ENCODE data around the gene LCN15.
"Not testable (repeated sequence)": the region's sequence is repeated elsewhere in the genome, so short reads cannot be mapped to it uniquely, and the experiment has no call there.

LCN15 gene

DNA sequence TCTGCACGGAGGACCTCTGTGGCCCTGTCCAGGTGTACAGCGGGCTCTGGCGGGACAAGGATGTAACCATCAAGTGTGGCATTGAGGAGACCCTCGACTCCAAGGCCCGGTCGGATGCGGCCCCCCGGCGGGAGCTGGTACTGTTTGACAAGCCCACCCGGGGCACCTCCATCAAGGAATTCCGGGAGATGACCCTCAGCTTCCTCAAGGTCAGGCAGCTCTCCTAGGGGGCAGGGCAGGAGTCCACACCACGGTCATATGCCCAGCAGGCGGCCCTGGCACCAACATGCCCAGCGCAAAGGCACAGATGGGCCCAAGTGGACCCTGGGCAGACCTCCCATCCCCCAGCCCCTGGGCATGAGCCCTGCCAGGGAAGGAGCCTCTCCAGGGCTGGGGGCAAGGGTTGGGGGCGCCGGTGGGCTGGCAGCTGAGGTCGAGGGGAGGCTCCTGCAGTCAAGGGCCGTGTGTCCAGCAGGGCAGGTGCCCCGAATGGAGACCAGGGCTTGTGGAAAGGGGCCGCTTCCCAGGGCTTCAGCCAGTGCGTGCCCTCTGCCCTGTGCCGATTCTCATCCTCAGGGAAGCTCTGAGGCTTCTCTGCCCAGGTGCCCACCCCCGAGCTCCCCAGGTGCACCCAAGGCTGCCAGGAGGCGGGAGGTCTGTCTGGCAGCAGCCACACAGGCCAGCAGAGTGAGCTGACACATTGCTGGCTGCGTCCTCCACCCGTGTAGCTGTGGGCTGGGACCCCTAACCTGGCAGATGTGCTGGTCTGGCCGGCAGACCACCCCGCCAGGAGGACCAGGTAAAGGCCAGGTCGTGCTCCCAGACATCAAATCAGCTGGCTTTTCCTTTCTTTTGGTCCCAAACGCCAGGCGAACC, 42.0 kb downstream of the LCN15 start:
- no peak for DNase-seq (ENCODE audit: low spot score)

DNA sequence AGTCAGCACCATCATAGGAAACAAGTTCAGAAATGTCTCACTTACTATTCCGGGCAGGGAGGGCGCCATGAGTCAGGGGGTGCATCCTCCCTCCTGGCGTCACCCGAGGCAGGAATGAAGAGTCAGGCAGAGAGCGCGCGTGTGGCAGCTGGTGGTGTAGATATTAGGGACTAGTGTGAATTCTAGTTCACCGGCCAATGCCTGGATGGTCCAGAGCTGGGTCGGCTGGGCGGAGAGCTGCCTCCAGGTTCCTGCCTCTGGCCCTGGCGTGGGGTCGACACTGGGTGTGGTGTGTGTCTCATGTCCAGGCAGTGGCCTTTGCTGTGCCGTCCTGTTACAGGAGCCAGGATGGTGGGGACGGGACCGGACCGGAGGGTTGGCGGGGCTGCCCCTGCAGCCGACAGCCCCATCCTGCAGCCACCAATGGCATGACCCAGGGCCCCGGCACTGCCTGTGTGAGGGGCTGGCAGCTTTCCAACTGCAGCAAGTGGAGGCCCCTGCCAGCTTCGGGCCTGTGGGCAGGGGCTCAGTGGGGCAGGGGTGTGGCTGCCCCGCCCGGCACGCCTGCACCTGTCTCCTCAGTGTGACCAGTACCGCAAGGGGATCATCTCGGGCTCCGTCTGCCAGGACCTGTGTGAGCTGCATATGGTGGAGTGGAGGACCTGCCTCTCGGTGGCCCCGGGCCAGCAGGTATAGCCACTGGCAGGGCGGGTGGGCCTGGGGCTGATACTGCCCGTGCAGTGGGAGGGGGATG, 42.8 kb downstream of the LCN15 start:
- no peak for DNase-seq (ENCODE audit: low spot score)

DNA sequence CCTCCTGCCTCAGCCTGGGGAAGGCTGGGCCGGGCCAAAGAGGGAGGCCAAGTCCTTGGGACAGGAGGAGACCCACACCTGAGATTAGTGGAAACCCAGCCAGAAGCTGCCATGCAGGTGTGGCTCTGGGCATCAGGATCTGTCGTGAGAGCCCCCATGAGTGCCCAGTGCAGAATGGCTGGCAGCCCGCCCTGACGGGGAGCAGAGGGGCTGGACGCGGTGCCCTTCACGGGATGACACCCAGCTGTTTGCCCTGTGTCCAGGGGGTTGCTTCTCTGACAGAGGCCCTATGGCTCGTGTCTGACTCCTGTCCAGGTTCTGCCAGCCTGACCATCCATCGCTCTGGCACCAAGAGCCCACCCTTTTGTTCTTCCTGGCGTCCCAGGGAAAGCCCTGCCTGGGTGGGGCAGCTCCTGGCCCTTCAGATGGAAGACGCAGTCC, 43.4 kb downstream of the LCN15 start:
- no peak for DNase-seq (ENCODE audit: low spot score)

DNA sequence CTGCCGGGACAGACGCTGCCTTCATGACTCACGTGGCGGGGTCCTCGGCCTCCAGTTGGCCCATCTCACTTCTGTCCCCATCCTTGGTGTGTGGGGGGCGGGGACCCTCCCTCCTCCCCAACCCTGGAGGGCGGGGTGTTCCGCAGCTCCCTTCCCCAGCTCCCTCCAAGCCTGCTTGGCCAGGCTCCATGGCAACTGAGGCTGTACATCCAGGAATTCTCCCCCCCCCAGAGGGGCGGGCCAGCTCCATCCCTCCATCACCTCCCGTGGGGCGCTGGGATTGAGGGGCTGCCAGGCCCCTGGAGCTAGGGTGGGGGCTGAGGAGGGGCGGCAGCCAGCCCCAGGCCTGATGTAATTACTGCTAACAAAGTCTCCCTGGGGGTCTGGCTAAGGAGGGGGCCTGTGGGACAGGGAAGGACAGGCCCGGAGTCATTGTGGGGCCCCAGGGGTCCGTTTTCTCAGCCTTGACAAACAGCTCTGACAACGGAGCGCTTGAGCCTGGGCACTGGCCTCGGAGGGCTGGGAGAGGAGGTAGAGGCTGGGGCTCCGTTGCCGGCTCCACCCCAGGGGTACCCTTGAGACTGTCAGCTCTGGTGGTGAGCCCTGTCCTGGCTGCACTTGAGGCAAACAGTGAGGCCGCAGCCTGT, 43.9 kb downstream of the LCN15 start:
- DNase-seq (ENCODE audit: low spot score), result no peak

DNA sequence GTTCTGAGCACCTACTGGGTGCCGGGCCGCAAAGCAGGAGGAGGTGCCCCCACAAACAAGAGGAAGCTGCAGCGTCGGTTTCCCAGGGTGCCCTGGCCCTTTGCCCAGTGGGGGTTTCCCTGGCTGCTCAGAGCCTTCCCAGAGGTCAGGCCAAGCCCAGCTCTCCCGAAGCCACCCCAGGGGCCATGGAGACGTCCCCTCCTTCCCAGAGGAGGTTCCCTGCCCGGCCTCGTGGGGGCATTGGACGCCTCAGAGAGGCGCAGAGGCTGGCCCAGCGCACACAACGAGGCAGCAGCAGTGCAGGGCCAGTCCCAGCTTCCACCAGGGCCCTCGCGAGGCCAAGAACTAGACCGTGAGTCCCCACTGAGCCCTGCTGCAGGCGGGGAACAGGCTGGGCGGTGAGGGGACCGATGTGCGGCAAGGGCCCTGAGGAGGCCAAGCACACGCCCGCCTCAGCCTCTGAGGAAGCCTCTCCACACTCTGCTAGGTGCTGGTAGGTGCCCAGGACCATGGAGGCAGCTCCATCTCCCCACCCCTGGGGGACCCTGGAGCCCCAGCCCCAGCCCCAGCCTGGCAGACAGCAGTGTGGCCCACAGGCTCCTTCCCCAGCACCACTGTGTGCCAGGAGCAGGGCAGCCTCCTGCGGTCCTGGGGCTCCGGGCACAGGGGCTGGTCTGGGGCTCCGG, 45.0 kb downstream of the LCN15 start:
- no peak for DNase-seq (ENCODE audit: low spot score)

DNA sequence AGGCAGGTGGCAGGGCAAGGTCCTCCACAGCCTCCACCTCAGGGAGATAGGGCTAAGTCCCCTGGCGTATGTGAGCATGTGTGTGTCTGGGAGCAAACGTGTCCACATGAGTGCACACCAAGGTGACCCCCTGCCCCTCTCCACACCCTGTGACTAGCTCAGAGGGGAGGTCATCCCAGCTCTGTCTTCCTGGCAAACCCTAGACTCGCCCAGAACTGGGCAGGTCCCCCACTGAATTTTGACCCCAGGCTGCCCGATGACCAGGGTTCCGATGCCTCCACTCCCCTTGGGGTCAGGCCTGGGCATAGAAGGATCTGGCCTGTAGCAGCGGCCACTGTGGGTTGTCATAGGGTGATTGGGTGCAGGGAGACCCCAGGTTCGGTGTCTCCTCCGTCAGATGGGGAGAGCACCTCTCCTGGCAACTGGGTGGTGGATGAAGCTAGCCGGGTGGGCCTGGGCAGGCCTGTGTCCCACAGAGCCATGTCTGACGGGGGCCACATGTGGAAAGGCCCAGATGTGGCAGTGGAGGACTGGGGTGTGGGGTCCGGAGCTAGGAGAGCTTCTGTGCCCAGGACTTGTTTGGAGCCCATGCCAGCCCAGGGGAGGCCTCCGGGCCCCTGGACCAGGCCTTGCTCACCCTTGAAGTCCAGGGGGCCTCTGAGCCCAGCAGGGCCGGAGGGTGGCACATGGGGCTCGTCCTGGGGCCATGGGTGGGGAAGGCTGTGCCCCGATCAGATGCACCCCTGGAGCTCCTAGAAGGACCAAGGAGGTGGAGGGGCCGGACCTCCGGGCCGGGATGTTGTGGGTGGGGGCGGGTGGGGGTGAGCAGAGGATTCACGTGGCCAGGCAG, 45.7 kb downstream of the LCN15 start:
- no peak for DNase-seq (ENCODE audit: low spot score)

DNA sequence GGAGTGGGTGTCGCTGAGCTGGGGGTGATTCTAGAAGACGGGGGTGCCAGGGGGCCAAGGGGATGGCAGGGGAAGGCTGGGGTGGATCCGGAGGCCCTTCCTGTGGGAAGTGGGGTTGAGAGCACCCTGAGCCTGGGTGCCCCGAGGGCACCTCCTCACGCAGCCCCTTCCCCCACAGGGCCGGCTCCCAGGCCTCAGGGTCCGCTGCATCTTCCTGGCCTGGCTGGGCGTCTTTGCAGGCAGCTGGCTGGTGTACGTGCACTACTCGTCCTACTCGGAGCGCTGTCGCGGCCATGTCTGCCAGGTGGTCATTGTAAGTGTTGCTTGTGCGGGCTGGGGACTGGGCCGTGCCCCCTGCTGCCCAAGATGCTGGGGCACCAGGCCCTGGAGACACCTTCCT, 46.9 kb downstream of the LCN15 start:
- DNase-seq (ENCODE audit: low spot score), result no peak

DNA sequence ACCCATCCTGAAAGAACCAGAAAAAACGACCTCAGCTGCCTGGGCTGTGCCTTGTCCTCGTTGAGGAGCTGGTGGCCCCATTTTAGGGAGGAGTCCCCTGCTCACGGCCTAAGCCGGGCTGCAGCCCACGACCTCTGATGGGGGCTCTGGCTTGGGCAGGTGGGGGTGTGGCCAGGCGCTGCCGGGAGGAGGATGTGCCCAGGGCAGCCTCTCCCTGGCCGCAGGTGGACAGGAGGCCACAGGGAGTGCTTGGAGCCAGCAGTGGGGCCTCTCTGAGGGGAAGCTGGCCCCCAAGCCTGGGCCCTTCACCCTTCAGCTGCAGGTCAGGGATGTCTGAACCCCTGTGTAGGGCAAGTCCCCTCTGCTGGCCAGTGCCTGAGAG, 49.4 kb downstream of the LCN15 start:
- DNase-seq (ENCODE audit: low spot score), result no peak

DNA sequence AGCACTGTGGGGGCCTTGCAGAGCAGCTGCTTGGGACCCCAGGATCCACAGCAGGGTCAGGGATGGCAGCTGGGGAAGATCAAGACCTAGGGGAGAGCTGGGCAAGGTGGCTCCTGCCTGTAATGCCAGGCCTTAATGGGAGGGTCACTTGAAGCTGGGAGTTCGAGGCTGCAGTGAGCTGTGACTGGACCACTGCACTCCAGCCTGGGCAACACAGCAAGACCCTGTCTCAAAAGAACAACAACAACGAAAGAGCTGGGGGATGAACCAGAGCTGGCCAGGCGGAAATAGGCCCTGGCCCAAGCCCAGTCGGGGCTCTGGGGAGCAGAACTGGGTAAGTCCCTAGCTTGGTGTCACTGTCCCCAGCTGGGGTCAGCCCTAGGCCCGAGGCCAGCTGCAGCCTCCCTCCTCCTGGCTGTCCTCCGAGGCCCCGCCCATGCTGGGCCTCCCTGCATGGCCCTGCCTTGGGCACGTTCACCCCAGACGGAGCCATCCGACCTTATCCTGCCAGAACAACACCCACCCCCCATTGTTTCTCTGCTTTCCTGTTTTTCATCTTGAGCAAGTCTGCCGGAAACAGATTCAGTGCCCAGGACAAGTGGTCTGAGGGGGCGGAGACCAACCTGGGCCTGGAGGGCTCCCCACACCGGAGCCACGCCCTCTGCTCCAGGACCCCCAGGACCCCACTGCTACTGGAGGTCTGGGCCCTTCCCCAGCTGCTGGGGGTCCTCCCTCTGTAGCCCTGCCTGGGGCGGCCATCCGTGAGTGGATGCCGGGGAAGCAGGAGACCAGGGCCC, 50.0 kb downstream of the LCN15 start:
- DNase-seq (ENCODE audit: low spot score), result no peak

DNA sequence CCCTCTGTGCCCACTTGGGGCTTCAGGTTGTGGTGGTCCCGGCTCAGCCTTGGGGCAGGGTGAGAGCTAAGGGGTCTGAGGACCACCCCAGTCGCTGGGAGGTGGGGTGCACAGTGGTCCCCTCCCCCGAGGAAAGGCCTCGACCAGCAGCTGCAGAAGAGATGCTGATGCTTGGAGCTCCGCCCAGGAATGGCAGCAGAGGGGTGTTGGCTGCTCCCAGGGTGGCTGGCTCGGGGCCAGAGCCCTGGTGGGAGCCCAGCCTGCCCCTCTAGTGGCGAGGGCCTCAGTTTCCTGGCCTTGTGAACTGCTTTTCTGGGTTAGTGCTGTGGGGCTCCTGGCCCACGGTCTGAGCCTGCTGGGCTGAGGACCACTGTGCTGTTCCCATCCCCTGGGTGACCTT, 50.8 kb downstream of the LCN15 start:
- no peak for DNase-seq (ENCODE audit: low spot score)

DNA sequence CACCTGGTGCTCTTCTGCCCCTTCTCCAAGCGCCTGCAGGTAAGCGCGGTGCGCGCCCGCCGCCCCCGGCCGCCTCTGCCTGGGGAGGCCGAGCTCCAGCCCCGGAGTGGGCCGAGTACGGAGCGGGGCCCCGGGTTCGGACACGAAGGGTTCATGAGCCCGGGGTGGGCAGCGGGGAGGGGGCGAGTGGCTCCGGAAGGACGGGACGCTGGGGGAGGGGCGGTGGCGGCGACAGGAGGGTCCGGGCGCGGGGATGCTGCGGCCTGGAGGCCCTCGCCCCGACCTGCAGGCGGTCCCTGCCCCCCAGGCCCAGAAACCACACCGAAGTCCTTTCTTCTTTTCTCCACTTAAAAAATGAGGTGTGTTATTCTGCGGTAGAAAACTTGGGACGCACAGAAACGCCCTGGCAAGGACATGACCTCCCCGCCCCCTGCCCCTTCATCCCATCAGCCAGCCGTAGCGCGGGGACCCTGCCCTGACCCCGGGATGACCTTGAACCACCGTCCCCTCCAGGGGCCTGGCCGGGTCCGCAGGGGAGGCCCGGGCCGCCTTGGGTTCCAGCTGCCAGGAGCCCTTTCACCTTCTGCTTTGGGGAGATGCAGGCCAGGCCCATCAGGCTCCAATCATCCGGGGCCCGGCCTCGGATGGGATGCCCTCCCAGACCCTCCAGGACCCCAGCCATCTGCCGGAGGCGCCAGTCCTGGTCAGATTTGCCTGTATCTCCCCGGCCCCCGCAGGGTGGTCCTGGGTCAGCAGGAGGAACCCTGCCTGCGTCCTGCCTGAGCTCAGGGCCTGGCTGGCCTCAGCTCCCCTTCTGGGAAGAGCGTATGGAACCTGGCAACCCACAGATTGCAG, 51.4 kb downstream of the LCN15 start:
- DNase-seq (ENCODE audit: low spot score), result no peak

DNA sequence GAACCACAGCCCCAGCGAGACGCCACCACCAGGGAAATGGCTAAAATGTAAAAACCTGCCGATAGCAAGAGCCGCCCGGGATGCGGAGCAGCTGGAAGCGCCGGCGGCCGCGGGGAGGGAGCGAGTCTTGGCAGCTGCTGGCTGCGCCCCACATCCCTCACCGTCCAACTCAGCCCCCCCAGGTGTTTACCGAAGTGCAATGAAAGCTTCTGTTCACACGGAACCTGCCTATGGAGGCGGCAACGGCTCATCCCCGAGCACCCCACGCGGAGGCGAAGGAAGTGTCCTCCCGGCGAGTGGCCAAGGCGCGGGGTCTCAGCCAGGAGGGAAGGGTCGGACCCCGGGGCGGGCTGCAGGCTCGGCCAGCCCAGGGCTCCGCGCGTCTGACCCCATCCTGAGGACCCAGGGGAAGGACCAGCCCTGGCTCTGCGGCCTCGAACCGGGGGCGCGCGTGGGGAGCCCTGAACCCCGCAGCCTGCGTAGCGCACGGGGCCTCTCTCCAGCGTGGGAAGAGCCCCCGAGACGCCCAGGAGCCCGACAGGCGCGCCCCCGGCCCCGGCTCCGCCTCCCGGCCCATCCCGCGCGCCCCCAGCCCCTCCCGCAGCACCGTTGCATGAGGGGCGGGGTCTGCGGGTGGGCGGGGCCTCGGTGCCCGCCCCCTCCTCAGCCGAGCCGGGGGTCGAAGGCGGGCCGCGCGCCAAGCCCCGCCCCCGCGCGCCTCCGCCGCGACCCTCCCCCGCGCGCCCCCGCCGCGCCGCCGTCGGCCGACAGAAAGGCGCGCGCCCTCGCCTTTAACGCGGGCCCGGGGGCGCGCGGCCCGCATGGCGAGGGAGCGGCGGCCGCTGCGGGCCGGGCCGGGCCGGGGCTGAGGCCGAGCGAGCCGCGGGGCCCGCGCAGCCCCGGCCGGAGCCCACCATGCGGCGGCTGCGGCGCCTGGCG, 52.3 kb downstream of the LCN15 start, which contains the start of gene DIPK1B:
Gene DIPK1B (plus strand): TSS at position 822 of the 939 bp plus-strand sequence. CDS start 94 bp downstream, at position 916.
- DNase-seq (ENCODE audit: low spot score), result no peak

DNA sequence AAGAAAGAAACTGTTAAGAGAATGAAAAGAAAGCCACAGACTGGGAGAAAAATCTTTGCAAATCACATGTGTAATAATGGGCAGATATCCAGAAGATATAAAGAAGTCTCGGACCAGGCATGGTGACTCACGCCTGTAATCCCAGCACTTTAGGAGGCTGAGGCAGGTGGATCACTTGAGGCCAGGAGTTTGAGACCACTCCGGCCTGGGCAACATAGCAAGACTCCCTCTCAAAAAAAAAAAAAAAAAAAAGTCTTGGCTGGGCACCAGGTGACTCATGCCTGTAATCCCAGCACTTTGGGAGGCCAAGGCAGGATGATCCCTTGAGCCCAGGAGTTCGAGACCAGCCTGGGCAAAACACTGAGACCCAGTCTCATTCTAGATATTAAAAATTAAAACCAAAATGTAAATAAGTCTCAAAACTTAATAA, 53.1 kb downstream of the LCN15 start:
- not testable (repeated sequence) for DNase-seq (ENCODE audit: low spot score)

DNA sequence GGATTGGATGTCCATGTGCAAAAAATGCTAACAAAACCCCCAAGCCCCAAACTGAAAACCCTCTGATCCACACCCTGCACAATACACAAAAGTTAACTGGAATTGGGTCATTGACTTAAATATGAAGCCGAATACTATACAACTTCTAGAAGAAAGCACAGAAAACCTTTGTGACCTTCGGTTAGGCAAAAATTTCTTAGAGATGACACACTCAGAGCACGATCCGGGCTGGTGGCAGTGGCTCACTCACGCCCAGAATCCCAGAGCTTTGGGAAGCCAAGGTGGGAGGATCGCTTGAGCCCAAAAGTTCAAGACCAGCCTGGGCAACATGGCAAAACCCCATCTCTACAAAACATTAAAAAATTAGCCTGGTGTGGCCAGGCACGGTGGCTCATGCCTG, 53.8 kb downstream of the LCN15 start:
- no peak for DNase-seq (ENCODE audit: low spot score)
